ENCODE measurements around the gene RNF123. TPM values are rescaled to one million over a fixed set of nuclear protein-coding genes. Genes with fewer than 3 reads are reported as not detected.
A peak's percentile ranks its signal among the peaks of the same experiment; 100 is the strongest.

RNF123 gene
- 27.7 and 32.1 TPM in 2 replicates for total RNA-seq
- 34.6 and 39.1 TPM in 2 replicates for polyA plus RNA-seq

DNA sequence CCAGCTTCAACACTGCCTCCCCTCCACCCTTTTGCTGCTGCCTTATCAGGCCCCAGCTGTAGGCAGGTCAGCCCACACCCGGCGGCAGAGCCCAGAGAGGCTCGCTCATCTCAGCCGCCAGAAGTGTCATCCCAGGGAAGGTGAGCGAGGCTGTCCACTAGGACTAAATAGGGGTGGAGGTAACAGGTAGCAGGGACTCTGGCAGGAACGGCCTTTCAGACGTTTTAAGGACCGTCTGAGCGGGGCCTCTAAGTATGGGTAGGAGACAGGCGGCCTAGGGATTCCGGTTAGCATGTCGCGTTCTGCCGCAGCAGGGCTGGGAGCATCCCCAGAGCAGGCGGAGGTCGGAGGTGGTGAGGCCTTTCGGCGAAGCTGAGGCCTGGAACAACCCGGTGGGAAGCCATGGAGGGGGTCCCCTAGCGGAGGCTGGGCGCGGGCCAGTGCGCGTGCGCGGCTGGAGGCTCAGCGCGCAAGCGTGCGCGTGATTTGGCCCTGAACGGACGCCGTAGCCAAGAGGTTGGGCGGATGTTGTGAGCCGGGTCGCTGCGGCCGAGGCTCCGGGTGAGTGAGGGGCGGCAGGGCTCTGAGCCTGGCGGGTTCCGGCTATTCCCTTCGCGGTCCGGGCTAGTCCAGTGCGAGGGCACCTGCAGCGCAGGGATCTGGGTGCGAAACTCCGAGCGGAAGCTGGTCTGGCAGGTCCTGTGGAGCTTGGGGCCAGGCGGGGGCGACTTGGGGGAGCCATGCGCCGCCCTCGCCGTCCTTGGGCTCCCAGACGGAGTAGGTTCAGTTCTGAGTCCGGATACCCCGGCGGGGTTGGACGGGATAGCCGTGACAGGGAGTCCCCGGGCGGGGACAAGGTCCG lies at the start of gene RNF123, which contains the start of gene MST1:
TSS of gene RNF123 (plus strand) at position 512 of the 862 bp plus-strand sequence. CDS start 1,609 bp downstream, outside the sequence.
TSS of gene MST1 (minus strand) at position 429 of the 862 bp plus-strand sequence. CDS start 783 bp downstream, outside the sequence.
- Histone ChIP-seq H2AFZ (peak within 1 kb of the TSS; percentile 97), H3K9me3 (ENCODE audit: low read depth) (no peaks in the 10 kb centered on the region)

DNA sequence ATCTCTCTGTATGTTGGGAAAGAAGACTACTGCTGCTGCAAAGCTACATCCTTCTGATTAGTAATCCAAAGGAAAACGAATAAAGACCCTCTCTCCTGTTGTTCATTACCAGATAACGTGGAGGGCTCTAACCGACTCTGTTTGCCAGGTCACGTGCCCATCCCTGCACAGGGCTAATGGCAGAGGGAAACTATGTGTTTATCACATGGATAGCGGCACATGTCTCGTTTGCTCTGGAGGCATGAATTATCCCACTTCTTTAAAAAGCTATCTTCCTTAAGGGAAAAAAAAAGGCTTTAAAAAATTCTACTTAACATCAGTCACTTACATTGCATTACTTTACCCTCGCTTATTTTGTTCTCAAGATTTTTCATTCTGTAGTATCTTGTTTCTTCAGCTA lies 48.1 kb upstream of the RNF123 start:
- Histone ChIP-seq H3K9me2 (replicated peaks; ENCODE audit: insufficient read depth) (no peaks in the 10 kb centered on the region), H3K4me3 (no peak overlapping the region), H3K4me1 (ENCODE audit: insufficient read depth) (no peaks in the 10 kb centered on the region), H3K36me3 (replicated peaks; ENCODE audit: insufficient read depth, low read depth) (no peaks in the 10 kb centered on the region), H3K27me3 (no peaks in the 10 kb centered on the region), H3K4me2 (no peak overlapping the region), H3K9me3 (ENCODE audit: low read depth) (no peaks in the 10 kb centered on the region), H3K79me2 (no peaks in the 10 kb centered on the region), H2AFZ (no peak overlapping the region), H4K20me1 (ENCODE audit: insufficient read depth, poor library complexity, severe bottlenecking) (no peaks in the 10 kb centered on the region), H3K27ac (no peak overlapping the region)
- no peak for DNase-seq (ENCODE audit: low spot score)
- WGBS (ENCODE audit: low lambda C conversion rate, missing lambda C conversion rate), result 76% methylated on average over 7 of the region's 7 CpGs
- TF ChIP-seq EZH2phosphoT487 (IDR thresholded peaks at IDR 0.05; ENCODE audit: low read depth, severe bottlenecking, unreplicated experiment), result no peak
- TF ChIP-seq CTCF (IDR thresholded peaks at IDR 0.05; ENCODE audit: poor library complexity), result no peak
- no peak for TF ChIP-seq EZH2 (IDR thresholded peaks at IDR 0.05; ENCODE audit: borderline replicate concordance)

More for the DNA sequence above, at the start of gene RNF123, which contains the start of gene MST1:
- H3K9me2 ChIP-seq (replicated peaks; ENCODE audit: insufficient read depth), result no peaks in the 10 kb centered on the region
- peak; percentile 95 for DNase-seq (ENCODE audit: low spot score)
- H3K4me2 ChIP-seq, result peak within 1 kb of the TSS; percentile 93
- no peaks in the 10 kb centered on the region for H3K27me3 ChIP-seq
- H3K79me2 ChIP-seq, result peaks cover 43% of the 10 kb centered on the region
- TF ChIP-seq CTCF (IDR thresholded peaks at IDR 0.05; ENCODE audit: poor library complexity) (peak; percentile 18), EZH2 (IDR thresholded peaks at IDR 0.05; ENCODE audit: borderline replicate concordance) (no peak), EZH2phosphoT487 (IDR thresholded peaks at IDR 0.05; ENCODE audit: low read depth, severe bottlenecking, unreplicated experiment) (no peak)
- H3K4me3 ChIP-seq, result peak within 1 kb of the TSS; percentile 95
- peak within 1 kb of the TSS; percentile 95 for H3K27ac ChIP-seq
- H4K20me1 ChIP-seq (ENCODE audit: insufficient read depth, poor library complexity, severe bottlenecking), result no peaks in the 10 kb centered on the region
- no peaks in the 10 kb centered on the region for H3K36me3 ChIP-seq (replicated peaks; ENCODE audit: insufficient read depth, low read depth)
- WGBS (ENCODE audit: low lambda C conversion rate, missing lambda C conversion rate), result 3% methylated on average over 57 of the region's 66 CpGs
- peaks cover 9% of the 10 kb centered on the region for H3K4me1 ChIP-seq (ENCODE audit: insufficient read depth)

GRCh38 chr3:49641921-49642707 lies 47.2 kb upstream of the RNF123 start:
- Histone ChIP-seq H3K4me1 (ENCODE audit: insufficient read depth) (no peaks in the 10 kb centered on the region), H3K79me2 (no peaks in the 10 kb centered on the region), H3K4me2 (no peak overlapping the region), H3K27ac (no peak overlapping the region), H3K27me3 (no peaks in the 10 kb centered on the region), H3K9me3 (ENCODE audit: low read depth) (no peaks in the 10 kb centered on the region), H3K36me3 (replicated peaks; ENCODE audit: insufficient read depth, low read depth) (no peaks in the 10 kb centered on the region), H3K4me3 (no peak overlapping the region), H4K20me1 (ENCODE audit: insufficient read depth, poor library complexity, severe bottlenecking) (no peaks in the 10 kb centered on the region), H2AFZ (no peak overlapping the region), H3K9me2 (replicated peaks; ENCODE audit: insufficient read depth) (no peaks in the 10 kb centered on the region)
- 96% methylated on average over 14 of the region's 14 CpGs for WGBS (ENCODE audit: low lambda C conversion rate, missing lambda C conversion rate)
- DNase-seq (ENCODE audit: low spot score), result no peak
- TF ChIP-seq EZH2 (IDR thresholded peaks at IDR 0.05; ENCODE audit: borderline replicate concordance), result no peak
- TF ChIP-seq EZH2phosphoT487 (IDR thresholded peaks at IDR 0.05; ENCODE audit: low read depth, severe bottlenecking, unreplicated experiment), result no peak
- no peak for TF ChIP-seq CTCF (IDR thresholded peaks at IDR 0.05; ENCODE audit: poor library complexity)
